C4-2B (cell line): ENCODE results near the gene ILF3.

Experiments
- ZFX ChIP-seq: fragments of 450-650 bp; IDR thresholded peaks from 2 replicates; pipeline ENCODE4 v1.6.1; 2017
- TF ChIP-seq, protein P1 (sequence below): fragments of 450-650 bp; conservative IDR thresholded peaks from 2 replicates; pipeline ENCODE4 v1.5.1; 2017; ENCODE audit warnings: mild to moderate bottlenecking

DNA sequence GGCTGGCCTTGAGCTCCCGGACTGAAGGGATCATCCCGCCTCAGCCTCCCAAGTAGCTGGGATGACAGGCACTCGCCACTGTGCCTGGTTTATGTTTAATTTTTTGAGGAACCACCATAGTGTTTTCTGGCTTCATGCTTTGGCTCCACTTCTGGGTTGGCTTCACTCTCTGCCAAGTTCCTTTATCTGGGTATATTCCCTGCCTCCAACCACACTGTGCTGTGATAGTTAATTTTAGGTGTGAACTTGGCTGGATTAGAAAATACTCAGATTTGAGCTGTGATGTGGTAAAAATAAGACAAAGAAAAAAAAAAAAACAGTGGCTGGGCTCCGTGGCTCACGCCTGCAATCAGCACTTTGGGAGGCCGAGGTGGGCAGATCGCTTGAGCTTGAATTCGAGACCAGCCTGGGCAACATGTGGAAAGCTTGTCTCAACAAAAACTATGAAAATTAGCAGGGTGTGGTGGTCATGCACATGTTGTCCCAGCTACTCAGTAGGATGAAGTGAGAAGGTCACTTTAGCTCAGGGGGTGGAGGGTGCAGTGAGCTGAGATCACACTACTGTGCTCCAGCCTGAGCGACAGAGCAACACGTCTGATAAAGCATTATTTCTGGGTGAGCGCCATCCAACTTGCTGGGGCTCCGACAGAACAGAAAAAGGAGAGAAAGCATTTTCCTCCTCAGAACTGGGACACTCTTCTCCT is 7.5 kb upstream of the ILF3 start:
- TF ChIP-seq, protein P1, sequence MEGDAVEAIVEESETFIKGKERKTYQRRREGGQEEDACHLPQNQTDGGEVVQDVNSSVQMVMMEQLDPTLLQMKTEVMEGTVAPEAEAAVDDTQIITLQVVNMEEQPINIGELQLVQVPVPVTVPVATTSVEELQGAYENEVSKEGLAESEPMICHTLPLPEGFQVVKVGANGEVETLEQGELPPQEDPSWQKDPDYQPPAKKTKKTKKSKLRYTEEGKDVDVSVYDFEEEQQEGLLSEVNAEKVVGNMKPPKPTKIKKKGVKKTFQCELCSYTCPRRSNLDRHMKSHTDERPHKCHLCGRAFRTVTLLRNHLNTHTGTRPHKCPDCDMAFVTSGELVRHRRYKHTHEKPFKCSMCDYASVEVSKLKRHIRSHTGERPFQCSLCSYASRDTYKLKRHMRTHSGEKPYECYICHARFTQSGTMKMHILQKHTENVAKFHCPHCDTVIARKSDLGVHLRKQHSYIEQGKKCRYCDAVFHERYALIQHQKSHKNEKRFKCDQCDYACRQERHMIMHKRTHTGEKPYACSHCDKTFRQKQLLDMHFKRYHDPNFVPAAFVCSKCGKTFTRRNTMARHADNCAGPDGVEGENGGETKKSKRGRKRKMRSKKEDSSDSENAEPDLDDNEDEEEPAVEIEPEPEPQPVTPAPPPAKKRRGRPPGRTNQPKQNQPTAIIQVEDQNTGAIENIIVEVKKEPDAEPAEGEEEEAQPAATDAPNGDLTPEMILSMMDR, result no peak
- no peak for TF ChIP-seq ZFX
